T-helper 2 cell treated with Interferon-gamma antibody and Interleukin-4, amounts not matched to agents 100 ng/mL and 5 ng/mL, for 36 hours (primary cell): ENCODE data around the gene SPARCL1. TPM values are rescaled to one million over a fixed set of nuclear protein-coding genes. Genes with fewer than 3 reads are reported as not detected.
"Not testable (repeated sequence)": the region's sequence is repeated elsewhere in the genome, so short reads cannot be mapped to it uniquely, and the experiment has no call there.

Experiments used
- intact Hi-C: fragments of 100-400 bp; cut with micrococcal nuclease; formaldehyde crosslinking; loops from one replicate; pipeline ENCODE4 v1.15.1; 2023
- total RNA-seq: library from RNA; stranded (reverse); gene quantifications from 2 replicates; pipeline ENCODE4 v1.2.3, GENCODE V29; 2022

SPARCL1 gene, protein sequence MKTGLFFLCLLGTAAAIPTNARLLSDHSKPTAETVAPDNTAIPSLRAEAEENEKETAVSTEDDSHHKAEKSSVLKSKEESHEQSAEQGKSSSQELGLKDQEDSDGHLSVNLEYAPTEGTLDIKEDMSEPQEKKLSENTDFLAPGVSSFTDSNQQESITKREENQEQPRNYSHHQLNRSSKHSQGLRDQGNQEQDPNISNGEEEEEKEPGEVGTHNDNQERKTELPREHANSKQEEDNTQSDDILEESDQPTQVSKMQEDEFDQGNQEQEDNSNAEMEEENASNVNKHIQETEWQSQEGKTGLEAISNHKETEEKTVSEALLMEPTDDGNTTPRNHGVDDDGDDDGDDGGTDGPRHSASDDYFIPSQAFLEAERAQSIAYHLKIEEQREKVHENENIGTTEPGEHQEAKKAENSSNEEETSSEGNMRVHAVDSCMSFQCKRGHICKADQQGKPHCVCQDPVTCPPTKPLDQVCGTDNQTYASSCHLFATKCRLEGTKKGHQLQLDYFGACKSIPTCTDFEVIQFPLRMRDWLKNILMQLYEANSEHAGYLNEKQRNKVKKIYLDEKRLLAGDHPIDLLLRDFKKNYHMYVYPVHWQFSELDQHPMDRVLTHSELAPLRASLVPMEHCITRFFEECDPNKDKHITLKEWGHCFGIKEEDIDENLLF
- total RNA-seq, result not detected in 2 replicates

DNA sequence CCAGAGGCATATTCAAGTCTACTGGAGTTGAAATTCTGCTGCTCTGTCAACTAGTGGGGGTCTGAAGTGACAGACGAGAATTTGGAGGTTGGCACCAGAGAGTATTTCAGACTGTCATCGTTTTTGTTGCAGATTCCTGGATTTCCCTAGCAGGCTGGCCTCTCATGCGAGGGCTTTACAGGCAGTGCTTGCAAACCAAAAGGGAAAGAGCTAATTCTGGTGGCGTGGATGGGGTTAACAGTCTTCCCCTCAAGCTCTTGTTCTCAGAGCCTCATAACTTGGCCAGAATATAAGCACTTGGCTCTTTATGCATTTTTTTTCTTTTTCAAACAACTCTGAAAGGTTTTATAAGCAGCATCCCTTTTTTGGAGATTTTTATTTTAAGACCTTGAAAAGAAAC is at the start of gene SPARCL1:
SPARCL1 (minus strand) TSS at position 190 of the 400 bp plus-strand sequence. CDS start 29,802 bp downstream, outside the sequence.
- intact Hi-C loops, result no loop called here

DNA sequence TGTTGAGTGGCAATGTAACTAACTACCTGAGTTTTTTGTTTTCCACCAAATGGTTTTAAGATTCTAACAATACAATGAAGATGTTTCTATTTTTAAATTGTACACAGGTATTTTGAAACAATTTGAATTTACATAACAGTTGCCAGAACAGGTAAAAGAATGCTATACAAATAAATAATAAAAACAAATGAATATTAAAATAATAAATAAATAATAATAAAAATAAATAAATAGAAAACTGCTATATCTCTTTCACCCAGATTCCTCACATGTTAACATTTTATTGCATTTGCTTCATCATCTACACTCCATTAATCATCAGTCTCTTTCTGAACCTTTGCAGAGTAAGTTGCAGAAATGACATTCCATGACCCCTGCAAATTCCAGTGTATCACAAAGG is 46.8 kb upstream of the SPARCL1 start:
- intact Hi-C loops, result no loop called here

DNA sequence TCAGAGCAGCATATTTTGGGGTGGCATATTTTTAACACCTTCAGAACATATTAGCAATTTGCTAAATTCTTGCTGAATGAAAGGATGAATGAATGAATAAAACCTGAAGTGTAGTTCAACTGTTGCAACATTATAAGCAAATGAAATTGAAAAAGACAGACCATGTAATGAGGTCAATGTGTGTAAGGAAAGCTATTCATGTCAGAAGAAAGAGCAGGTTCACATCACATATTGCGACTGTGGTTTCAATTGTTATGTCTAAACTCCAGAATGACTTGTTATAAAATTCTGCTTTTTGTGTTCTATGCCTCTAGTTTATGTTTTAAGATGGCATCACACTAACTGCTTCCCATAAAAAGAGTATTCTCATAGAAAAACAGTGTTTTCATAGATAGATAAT is 46.2 kb upstream of the SPARCL1 start:
- intact Hi-C loops, result no loop called here

DNA sequence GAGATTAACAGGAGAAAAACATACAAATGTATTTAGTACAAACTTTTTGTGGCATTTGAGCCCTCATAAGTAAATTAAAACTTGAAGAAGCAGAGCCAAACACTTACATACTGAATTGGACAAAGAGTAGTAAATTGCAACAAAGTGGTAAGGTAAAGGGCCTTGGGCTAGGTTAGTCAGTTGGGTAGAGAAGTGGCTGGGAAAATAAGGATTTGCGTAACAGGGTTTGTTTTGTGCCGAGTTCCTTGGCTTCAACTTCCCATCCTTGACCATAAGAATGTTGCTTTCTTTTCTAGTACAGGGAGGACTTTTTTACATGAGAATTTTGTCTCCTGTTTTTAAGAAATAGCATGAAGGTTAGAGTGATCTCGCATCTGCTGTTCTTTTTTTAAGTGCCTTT is 45.8 kb upstream of the SPARCL1 start:
- intact Hi-C loops, result no loop called here

DNA sequence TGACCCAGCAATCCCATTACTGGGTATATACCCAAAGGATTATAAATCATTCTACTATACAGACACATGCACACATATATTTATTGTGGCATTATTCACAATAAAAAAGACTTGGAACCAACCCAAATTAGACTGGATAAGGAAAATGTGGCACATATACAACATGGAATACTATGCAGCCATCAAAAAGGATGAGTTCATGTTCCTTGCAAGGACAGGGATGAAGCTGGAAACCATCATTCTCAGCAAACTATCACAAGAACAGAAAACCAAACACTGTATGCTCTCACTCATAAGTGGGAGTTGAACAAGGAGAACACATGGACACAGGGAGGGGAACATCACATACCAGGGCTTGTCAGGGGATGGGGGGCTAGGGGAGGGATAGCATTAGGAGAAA is 45.2 kb upstream of the SPARCL1 start:
- intact Hi-C loops, result not testable (repeated sequence)

DNA sequence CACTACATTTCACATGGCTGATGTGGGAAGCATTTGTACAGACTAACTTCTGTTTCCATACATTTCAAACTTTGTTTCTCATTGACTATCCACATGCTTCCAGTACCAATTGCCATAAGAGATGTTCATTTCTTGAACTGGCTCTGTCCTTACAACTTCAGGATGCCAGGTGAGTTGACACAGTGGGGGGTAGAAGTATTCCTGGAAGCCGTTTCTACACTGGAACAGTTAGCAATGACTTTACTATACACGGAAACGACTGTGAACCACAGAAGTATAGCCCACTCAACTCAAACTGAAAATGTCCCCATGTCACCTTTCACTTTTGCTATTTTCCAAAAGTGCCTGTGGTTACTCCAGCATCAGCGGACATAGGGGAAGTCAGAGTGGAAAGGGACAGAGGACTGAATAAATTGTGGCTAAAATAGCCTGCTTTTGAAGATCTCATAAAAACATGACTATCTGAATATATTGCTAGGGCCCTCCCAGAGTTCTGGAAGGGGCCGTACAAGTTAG is 41.2 kb upstream of the SPARCL1 start:
- intact Hi-C loops, result no loop called here

DNA sequence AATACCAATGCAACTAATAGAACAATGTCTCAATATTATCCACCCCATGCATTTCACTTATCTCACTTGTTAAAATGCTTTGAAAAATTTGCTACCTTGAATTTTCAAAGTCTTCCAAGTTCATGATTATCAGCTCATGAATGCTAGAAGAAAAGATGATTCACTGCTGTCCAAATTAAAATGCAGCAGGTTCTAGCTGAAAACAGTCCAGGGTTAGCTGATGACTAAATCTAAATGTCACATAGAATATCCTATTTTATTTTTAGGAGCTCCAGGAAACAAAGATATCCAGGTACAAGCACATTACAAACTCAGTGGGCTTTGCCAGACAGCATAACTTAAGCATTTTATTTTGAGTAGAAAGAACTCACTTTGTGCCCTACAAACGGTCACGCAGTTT is 38.0 kb upstream of the SPARCL1 start:
- intact Hi-C loops, result no loop called here

DNA sequence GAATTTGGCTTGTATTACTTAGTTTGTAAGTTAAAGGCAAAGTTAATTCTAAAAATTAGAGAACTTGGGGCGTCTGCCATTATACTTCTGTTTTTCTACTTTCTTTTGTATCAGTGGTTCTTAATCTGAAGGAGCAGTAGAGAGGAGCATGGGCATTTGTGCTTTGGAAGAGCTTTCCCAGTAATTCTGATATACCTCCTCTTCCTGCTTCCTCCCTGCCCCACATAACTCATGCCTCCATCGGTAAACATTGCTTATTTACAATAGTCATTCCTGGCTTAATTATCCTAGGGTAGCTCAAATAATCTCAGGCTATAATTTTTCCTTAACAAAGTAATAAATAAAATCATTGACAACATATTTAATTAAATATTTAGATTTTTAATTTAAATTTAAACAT is 37.1 kb upstream of the SPARCL1 start:
- intact Hi-C loops, result no loop called here

DNA sequence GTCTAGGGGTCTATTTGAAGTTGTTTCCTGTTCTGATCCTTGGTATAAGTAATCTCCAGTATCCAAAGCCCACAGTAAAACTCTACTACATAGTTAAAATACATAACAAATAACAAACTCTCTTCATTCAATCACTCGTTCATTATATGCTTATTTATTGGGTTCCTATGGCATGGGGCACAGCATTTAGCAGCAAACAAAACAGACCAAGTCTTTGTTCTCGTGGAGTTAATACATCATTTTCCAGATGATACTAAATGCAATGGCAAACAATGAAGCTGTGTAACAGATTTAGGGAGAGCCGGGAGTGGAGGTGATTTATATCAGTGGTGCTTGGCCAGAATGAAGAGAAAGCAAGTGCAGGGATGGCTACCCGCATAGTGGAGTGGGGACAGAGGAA is 36.6 kb upstream of the SPARCL1 start:
- intact Hi-C loops, result no loop called here

DNA sequence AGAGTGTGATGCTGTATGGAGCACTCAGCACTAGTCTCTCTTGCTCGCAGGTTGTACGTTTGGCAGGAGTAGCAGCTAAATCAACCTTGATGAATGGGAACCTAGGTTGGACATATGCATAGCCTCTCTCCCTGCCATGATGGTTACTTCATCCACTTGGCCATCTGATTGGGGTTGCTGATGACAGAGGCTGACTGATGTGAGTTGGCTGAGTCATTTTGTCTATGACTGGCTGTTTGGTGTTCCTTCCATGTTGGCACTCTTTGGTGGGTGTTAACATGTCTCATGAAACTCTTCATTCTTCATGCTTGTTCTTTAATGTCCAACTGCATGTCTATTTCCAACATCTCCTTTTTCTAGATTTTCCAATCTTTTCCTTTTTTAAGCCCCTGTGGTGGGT is 31.6 kb upstream of the SPARCL1 start:
- intact Hi-C loops, result no loop called here

DNA sequence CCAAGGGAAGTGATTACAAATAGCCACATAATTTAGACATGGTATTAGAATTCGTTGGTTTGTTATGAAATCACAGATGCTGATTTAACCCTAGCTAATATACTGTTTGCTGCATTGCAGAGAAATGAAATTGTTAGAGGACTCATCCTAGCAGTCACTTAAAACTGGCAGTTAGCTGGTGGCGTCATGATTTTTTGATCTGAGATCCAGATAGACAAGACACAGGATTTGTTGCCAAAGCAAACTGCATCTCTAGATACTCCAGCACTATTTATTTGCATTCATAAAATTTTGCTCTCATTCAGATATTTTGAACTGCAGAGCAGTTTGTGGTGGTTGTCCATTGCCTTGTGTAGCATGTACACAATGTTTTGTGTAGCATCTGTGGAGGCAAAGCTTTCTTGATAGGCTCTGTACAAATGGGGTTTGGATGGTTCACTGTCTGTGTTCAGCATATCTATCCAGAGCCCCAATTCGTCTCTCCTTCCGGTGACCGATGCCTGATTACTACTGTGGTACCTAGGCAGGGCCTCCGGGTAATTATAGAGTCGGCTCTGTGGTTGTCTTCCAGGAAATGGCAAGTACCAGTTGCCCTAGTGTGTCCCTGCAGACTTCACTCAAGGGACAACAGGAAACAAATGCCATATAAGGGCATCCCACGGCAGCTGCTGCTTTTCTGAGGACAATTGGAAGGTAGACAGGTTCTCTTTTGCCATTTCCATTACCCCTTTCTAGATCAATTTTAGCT is 30.1 kb upstream of the SPARCL1 start:
- intact Hi-C loops, result loop anchor here (2.0 kb wide), 1 partner anchor 168 kb away; the partner anchor contains the start of gene HSD17B11

DNA sequence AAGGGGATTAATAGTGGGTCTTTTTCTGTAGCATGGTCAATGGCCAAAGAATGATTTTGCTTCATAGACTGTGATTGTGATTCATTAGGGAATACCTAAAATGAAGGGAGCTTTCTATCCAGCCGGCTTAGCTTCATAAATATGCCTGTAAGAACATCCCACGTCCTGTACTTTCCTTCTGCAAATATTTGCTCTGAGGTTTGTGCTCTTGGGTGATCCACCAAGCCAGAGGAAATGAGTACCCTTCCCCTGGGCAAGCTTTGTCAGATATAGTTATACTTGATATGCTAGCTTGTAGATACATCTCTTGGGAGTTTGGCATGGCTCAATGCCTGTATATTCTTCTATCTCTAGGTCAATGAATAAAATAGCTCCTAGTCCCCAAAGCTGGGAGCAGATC is 28.2 kb upstream of the SPARCL1 start:
- intact Hi-C loops, result no loop called here

DNA sequence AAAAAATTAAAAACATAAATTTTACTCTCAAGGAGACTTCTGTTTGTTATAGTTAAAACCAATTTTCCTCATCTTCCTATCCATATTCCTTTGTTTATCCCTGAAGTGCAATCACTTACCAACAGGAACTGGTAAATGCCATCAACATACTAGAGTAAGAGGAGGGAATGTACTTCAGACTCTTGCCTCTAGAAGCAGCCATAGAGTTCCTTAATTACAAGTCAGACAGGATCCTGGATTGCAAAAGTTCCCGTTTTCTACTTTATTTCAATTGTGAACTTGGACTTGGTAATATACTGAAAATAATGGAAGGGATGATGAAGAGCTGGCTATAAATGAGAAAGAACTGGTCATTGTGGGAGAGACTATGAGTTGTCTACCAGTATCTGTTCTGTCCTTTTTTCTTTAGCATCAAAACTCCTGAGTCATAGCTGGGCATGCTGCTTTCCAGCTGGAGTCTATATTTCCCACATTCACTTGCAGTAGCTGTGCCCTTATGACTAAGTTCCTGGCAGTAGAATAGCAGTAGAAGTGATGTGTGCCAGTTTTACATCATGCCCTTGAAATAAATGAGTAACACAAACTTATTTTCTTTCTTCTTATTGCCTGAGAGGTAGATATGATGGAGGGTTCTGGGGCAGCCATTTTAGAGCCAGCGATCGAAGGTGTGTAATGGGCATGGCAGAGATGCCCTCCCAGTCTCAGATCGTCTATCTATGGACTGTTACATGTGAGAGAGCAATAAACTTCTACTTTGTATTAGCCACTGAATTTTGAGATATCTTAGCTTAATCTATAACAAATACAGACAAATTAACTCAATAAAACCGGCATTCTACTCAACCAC is 26.8 kb upstream of the SPARCL1 start:
- intact Hi-C loops, result no loop called here

DNA sequence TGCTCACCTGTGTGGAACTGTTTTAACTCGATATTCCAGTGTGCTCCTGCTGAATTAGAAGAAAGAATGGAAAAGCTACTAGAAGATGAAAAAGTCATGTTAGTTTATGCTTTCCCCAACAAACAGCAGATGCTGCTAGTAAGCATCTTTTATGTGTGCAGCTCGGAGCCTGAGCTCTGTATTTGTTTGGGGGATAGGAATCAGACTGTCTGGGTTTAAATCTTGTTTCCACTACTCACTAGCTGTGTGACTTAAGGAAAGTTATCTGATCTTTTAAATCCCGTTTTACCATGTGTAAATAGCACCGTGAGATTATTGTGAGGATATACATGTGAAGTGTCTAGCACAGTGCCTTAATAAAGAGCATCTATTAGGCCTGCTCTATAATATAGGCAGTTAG is 24.0 kb upstream of the SPARCL1 start:
- intact Hi-C loops, result no loop called here

DNA sequence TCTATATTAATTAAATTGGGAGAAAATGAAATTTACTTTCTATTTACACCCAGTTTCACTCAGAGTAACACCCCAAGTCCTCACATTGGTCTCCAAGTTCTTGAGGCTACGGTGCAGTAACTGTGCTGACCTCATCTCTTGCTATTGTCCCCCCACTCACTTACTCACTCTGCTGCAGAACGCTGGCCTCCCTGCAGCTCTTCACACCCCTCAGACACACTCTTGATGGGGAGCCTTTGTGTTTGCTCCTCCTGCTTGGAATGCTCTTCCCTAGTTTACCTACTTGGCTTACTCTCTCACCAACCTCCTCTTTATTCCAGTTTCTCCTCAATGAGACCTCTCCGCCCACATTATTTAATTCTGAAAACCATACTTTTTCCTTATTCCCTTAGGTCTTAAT is 22.2 kb upstream of the SPARCL1 start:
- intact Hi-C loops, result no loop called here

DNA sequence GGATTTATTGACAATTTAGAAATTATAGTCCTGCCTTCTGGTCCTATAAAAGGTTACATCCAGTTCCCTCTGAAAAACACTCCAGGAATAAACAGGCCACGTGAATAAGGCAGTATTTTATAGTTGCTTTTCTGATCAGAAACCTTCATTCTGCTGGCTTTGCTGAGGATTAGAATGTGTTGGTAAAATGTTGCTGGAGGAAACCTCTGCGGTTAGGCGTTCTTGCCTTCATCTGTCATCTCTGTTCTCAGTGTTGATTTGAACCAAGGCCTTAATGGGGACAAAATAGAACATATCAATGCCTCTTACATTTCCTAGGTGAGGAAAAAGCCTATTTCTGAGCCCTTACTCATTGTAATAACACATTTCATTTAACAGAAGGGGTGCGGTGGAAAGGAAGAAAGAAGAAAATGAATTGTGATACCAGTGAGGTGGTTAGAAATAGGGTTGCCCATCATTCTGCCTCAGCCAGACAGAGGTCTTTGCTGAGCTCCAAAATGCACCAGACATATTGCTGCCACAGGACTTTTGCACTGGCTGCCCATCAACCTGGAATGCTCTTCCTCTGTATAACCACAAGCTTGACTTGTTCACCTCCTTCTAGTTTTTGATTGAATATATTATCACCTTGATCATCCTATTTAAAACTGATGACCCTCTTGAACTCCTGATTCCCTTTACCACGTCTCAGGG is 18.0 kb upstream of the SPARCL1 start:
- intact Hi-C loops, result no loop called here

DNA sequence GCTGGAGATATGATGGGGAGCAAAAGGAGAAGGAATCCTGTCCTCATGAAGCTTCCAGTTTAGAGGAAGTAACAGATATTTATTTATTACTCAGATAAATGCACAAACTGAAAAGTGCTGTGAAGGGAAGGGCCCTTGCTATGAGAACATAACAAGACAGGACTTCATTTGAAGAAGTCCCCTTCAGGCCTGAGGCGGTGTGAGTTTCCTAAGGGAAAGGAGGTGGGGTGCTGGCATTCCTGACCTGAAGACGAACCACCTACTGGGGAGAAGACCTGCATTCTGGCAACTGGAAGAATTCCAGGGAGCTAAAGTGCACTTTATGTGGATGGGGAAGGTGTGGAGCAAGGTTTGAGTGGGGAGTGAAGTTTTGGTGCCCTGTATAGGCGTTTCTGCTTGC is 15.9 kb upstream of the SPARCL1 start:
- intact Hi-C loops, result loop anchor here (2.0 kb wide), 1 partner anchor 294 kb away; no protein-coding TSS in a partner anchor

DNA sequence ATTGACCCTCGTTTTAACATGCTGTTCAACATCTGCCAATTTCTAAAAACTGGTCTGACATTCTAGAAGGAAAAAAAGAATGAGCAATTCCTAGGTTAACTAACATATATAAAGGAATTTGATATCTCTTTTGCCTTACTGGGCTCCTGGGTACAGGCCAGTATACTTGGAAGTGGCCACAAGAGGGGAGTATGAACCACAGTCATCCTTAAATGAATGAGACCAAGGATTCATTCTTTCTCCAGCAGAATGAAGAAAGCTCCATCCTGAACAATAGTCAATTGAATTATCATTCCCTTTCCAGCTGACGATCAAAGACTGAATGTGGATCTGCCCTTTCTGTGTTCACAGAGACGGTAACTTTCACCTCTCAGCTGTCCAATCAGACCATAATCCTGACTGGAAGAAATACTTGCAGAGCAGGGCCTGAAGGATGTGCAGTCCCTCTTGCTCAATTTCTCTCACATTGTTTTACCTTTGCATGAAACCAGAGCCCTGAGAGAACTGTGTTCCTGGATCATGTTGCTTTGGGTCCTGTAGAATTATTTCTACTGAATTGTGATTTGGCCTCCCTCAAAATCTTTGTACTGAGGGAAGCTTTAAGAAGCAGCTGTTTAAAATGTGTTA is 14.8 kb upstream of the SPARCL1 start:
- intact Hi-C loops, result loop anchor here (2.0 kb wide), 1 partner anchor 295 kb away; no protein-coding TSS in a partner anchor

DNA sequence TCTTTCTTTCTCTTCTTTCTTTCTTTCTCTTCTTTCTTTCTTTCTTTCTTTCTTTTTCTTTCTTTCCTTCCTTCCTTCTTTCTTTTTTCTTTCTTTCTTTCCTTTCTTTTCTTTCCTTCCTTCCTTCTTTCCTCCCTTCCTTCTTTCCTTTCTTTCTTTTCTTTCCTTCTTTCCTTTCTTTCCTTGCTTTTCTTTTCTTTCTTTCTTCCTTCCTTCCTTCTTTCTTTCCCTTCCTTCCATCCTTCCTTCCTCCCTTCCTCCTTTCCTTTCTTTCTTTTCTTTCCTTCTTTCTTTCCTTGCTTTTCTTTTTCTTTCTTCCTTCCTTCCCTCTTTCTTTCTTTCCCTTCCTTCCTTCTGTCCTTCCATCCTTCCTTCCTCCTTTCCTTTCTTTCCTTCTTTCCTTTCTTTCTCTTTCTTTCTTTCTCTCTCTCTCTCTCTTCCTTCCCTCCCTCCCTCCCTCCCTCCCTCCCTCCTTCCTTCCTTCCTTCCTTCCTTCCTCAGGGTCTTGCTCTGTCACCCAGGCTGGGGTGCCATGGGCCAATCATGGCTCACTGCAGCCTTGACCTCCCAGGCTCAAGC is 13.6 kb upstream of the SPARCL1 start:
- intact Hi-C loops, result no loop called here
